Colon (tissue), 2 donors: ENCODE data around the gene PRR22.

Experiments used
- FAIRE-seq: peaks from 2 replicates; lab custom pipeline; 2012; peaks lifted over from hg19 to GRCh38; lab: Jason Lieb, UNC
- donor health status: control.
- donor health status: control.

The PRR22 gene

GRCh38 chr19:5814123-5814851 lies 29.7 kb upstream of the PRR22 start:
- FAIRE-seq, result no peak

GRCh38 chr19:5811117-5811516 lies 26.6 kb upstream of the PRR22 start:
- FAIRE-seq, result no peak

GRCh38 chr19:5809469-5809868 lies 24.9 kb upstream of the PRR22 start:
- no peak for FAIRE-seq

- FAIRE-seq, result no peak
Observed at GRCh38 chr19:5809053-5809452, 24.5 kb upstream of the PRR22 start.

DNA sequence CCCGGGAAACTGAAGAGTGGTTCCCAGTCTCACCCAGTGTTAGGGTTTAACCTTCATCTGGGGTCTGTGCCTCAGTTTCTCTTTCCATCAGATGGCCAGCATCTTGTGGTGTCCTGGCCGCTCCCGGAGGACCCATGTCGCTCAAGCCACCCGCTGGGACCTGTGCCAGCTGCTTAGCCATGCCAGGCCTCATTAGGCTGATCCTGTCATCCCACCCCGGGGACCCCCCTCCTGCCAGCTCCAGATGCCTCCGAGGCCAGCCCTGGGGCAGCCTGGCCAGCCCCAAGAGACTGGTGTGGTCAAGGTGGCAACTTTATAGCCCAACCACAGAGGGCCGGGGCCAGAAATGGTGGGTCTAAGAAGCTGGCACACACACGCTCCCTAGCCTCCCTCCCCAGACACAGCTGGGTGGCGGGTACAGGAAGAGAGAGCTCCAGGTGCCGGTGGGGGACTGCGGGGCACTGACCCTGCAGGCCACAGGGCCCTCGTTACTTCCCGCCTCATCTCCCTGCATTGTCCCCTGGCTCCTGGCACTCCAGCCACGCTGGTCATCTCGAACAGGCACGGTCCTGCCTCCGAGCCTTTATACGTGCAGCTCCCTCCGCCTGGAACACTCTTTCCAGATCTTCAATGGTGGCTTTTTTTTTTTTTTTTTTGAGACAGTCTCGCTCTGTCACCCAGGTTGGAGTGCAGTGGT lies 23.7 kb upstream of the PRR22 start:
- FAIRE-seq, result no peak

DNA sequence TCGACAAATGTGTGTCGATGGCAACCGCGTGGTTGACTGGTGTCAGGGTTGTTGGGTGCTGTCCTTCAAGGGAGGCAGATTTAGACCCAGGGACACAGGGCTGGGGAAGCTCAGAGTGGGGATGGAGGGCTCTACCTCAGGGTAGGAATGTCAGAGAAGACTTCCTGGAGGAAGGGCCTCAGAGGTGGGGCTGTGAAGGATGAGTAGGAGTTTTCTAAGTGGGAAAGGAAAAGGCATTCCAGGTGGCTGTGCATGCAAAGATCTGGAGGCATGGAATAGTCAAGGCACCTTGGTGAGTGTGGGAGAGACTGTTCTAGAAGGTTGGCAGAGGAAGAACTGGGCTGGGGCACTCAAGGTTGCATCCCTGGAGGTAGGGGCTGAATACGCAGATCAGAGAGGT lies 22.4 kb upstream of the PRR22 start:
- no peak for FAIRE-seq

- FAIRE-seq, result no peak
Observed at GRCh38 chr19:5806133-5806489, 21.6 kb upstream of the PRR22 start.

DNA sequence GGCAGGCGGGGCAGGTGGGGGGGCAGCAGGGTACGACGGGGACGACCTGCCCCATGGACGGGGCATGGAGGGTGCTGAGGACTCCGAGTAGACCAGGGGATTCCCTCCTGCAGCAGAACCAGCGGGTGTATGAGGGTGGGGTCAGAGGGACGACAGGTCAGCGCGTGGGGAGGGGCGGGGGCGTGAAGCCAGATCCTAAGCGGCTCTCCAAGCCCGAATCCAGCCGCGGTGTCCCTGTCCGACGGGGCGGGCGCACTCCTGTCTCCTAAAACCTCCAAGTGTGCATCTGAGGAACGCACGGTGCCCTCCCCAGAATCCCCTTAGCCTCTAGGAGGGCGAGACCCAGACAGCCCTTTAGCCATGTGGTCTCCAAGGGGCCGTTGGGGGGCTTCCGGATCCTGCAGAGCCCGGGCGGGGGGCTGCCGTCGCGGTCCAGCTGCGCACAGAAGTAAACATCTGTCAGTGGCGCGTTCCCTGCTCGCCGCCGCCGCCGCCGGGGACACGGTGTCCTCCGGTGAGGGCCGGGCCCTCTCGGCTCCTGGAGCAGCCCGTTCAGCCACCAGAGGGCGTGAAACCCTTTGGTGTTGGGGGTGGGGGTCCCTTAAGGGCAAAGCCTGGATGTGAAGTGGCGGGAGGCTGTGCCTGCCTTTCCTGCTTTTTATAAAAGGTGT lies 21.1 kb upstream of the PRR22 start:
- no peak for FAIRE-seq

- no peak for FAIRE-seq
Observed at GRCh38 chr19:5804516-5805461, 20.2 kb upstream of the PRR22 start, which contains the start of gene NRTN. Gene NRTN (plus strand): TSS chr19:5805067. CDS start chr19:5824166, 19,099 bp downstream.

DNA sequence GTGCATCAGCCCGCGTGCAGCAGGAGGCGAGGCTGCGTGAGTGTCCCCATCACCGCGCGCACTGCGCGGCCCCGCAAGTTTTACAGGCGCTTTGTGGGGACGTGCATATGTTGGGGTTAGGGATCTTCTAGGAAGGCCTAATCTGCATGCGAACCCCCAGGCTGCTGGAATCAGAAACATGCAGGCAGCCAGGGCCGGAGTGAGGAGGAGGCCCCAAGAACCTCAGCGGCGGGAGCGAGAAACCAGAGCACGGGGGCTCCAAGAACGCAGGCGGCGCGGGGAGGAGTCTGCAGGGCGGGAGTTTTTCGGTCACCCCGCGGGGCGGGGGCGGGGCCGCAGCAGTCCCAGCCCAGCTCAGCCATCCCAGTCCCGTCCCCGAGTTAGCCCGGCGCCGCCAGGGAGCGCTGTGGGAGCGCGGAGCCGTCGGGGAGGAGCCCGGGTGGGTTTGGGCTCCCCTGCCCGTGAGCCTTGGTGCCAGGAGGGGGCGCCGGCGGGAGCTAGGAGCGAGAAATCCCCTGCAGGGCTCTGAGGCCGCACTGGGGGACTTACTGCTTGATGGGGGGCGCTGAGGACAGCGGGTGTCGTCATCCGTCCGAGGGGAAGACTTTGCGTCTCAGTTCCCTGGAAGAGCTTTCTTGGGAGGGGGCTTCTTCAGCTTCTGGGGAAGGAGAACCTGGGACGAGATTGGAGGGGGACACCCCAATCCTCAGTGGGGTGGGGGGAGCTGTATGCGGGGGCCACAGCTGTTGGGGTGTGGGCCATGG lies 19.4 kb upstream of the PRR22 start:
- no peak for FAIRE-seq

DNA sequence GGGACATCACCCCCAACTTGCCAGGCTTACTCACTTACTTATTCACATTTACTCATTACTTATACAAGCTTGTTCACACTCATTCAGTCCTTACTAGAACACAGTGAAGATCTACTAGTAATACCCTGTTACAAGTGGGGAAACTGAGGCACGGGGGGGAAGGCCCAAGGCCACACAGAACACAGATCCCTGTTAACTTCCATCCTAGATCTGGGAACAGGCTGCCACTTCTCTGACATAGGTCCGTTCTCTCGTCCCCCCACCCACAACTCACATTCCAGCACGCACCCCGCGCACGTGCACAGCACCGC lies 18.9 kb upstream of the PRR22 start:
- FAIRE-seq, result no peak

- FAIRE-seq, result no peak
Observed at GRCh38 chr19:5801796-5802619, 17.5 kb upstream of the PRR22 start.

DNA sequence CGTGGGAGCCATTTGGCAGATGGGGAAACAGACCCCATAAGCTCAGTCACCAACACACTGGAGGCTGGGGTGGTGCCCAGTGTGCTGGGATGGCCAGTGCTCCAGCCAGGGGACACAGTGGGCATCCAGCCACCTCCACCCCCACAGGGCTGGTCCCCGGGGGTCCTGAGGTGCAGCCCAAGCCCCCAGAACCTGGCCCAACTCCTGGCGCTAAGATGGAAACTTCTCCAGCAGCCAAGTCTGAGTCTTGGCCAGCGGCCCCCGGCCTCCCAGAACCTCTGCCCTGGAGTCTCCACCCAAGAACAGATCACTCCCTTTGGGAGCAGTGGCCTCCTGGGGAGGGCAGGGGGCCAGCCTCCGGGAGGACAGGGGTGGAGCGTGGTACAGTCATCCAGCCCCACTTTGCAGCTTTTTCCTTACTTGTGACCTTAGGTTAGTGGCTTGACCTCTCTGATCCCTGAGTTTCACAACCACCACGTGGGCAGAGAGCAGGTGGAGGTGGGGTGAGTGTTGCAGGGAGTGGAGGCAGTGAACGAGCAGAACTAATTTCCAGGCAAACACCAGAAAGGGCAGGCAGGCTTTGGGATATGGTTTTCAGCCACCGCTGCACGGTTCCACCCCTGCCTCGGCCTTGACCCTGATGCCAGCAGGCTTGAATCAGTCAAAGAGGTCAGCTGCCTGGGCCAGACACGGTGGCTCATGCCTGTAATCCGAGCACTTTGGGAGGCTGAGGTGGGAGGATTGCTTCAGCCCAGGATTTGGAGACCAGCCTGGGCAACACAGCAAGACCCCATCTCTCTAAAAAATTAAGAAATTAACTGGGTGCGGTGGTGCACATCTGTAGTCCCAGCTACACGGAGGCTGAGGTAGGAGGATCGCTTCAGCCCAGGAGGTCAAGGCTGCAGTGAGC lies 16.1 kb upstream of the PRR22 start:
- FAIRE-seq, result no peak

GRCh38 chr19:5799247-5800241 lies 15.0 kb upstream of the PRR22 start:
- FAIRE-seq, result no peak

GRCh38 chr19:5798244-5798643 lies 13.7 kb upstream of the PRR22 start:
- no peak for FAIRE-seq

DNA sequence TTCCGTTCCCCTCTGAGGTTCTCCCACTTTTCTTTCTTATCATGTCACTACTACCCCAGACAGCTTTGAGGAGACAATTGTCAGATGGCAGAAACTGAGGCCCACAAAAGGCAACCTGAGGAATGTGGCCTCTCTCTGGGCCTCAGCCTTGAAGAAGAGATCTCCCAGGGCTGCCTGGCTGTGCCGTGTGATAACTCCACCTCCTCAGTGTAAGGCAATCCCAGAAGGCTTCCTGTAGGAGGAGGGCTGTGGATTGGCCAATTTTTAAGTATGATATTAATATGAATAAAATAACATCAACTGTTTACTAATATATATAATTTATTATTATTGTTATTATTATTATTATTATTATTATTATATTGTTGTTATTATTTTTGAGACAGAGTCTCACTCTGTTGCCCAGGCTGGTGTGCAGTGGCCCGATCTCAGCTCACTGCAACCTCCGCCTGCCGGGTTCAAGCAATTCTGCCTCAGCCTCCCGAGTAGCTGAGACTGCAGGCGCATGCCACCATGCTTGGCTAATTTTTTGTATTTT lies 10.9 kb upstream of the PRR22 start:
- FAIRE-seq, result no peak

GRCh38 chr19:5793188-5793587 lies 8.6 kb upstream of the PRR22 start:
- FAIRE-seq, result no peak

- FAIRE-seq, result no peak
Observed at GRCh38 chr19:5792224-5792623, 7.7 kb upstream of the PRR22 start.
